Measurements from ENCODE around the gene VTN. TPM values are rescaled to one million over a fixed set of nuclear protein-coding genes. Genes with fewer than 3 reads are reported as not detected.

VTN gene
- not detected in 2 replicates for total RNA-seq (2014; rRNA removed; shearing (Covaris generic))

DNA sequence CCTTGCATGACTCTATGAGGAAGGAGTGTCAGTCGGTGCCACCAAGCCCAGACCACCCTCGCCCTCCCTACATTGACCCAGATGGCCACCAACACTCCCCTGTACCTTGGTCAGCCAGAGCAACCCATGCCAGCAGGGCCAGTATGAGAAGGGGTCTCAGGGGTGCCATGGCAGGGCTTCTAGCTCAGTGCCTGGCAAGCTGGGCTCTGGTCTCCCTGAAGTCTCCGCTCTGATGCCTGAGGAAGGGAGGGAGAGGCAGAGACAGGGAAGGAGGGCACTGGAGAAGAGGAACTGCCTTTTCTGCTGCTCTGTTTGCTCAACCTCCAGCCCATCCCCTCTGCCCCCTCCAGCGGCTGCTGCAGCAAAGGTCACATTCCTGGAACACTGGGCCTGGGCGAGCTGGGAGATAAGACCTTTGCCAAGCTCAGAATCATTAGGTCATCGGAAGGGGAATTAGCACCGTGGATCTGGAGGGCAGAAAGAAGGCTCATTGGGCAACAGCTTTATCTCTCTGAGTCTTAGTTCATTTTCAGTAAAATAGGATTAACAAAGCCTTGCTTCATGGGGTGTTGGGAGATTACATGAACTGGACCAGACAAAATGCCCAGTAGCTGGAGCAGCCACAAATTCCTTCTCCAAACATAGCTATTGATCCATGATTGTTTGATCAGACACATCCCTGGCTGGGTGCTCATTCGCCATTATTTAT is at the start of gene VTN:
TSS of gene VTN (minus strand) at position 273 of the 709 bp plus-strand sequence. CDS start at position 169, 104 bp downstream.
- DNase-seq (ENCODE audit: low spot score): no peak

DNA sequence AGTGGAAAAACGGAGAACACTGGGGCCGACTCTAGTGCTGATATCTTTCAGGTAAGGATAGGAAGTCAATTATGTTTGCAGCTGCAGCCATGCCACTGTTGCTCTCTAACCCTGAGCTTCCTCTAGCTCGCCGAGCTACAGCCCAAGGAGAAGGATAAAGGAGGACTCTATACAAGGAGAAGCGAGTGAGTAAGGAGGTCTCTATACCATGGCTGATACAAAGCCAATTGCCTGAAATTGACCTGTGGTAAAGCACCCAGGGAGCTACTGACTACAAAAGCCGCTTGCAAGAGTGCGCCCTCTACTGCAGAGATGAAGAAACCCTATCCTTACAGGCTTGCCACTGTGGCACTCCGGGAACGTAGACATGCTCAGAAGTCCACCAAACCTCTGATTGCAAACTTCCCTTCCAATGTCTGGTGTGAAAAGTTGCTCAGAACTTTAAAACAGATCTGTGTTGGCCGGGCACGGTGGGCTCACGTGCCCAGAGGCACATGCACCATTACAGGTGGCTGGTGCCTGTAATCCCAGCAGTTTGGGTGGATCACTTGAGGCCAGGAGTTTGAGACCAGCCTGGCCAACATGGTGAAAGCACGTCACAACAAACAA is 46.7 kb upstream of the VTN start:
- peak; percentile 59 for DNase-seq (ENCODE audit: low spot score)

DNA sequence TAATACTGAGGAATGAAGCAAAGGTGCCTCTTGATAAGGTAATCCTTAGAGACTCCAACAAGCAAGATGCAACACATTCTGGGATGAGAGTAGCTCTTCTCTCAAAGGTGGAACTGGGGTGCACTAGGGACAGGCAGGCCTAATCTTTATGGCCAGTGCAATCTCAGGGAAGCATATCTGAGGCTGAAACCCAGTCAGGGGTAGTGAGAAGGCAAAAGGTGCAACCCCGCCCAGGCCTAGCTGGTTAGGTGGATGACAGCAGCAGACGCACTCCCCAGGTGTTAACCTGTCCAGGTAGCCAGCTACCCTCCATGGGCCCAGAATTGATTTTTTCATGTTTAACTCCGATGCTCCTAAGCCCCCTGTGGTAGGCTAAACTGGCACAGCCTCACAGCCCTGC is 45.8 kb upstream of the VTN start:
- no peak for DNase-seq (ENCODE audit: low spot score)

GRCh38 chr17:28413804-28414203 is 43.7 kb upstream of the VTN start:
- DNase-seq (ENCODE audit: low spot score): peak; percentile 13

GRCh38 chr17:28412099-28412498 is 42.0 kb upstream of the VTN start:
- no peak for DNase-seq (ENCODE audit: low spot score)

DNA sequence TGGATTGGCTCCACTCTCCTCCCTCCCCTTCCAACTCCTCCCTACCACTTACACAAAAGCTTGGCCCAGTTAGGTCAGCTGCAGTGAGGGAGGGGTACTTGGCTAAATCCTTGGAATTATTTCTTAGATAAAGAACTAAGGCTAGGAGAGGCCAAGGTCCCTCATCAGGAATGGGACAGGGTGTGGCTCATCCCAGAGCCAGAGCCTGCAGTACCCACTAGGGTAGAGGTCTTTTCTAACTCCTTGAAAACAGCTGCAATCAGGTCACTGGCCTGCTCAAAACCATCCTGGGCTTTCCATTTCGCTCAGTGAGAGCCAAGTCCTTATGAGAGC is 37.8 kb upstream of the VTN start:
- no peak for DNase-seq (ENCODE audit: low spot score)

- no peak for DNase-seq (ENCODE audit: low spot score)
Observed at GRCh38 chr17:28407130-28407973, 37.2 kb upstream of the VTN start.

DNA sequence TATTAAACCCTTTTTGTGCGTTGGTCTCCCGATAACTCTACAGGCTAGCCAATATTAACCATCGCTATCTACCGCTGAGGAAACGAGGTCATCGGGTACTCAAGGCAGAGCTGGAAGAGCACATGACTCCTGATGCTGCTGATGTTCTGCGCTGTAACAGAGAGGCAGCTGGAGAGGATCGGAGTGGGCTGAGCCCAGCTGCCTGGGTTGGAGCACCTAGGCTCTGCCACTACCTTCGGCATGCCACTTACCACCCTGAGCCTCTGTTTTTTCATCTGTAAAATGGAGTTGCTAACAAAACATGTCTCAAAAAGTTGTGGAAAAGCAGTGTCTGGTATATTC is 36.3 kb upstream of the VTN start:
- DNase-seq (ENCODE audit: low spot score): no peak

DNA sequence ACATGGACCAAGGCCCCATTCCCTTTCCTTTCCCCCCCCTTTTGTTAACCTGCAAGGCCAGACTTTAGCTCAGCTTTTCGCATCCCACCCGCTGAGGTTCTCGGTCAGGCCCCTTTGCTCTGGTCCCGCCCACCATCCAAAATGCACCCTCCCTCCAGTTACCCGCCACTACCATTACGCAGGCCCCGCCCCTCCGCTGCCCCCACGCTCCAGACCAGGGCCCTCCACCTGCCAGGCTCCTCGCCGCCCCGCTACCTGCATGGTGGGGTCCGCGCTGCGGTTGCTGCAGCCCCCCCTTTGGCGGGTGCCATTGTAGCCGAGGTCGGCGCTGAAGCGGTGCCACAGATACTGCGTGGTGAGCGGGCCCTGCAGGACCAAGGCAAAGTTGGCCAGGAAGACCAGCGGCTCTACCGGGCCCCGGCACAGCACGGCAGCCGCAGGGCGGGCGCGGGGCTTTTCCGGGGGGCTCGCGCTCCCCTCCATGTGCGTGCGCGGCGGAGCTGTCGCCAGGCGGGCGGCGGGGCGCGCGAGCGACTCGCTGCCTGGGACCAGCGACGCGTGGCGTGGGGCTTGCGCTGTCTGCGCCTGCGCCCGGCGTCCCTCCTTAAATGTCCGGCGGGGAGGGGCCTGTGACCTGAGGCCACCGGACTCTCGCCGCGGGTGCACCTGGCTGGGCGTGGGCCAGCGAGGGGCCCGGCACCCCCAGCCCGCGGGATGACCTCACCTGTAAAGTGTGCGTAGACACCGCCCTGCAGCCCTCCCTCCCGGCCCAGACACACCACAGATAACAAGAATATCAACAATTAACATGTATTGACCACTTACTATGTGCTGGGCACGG is 35.7 kb upstream of the VTN start, which contains the start of gene SLC46A1:
TSS of gene SLC46A1 (minus strand) at position 581 of the 841 bp plus-strand sequence. CDS start at position 483, 98 bp downstream.
- peak; percentile 18 for DNase-seq (ENCODE audit: low spot score)

DNA sequence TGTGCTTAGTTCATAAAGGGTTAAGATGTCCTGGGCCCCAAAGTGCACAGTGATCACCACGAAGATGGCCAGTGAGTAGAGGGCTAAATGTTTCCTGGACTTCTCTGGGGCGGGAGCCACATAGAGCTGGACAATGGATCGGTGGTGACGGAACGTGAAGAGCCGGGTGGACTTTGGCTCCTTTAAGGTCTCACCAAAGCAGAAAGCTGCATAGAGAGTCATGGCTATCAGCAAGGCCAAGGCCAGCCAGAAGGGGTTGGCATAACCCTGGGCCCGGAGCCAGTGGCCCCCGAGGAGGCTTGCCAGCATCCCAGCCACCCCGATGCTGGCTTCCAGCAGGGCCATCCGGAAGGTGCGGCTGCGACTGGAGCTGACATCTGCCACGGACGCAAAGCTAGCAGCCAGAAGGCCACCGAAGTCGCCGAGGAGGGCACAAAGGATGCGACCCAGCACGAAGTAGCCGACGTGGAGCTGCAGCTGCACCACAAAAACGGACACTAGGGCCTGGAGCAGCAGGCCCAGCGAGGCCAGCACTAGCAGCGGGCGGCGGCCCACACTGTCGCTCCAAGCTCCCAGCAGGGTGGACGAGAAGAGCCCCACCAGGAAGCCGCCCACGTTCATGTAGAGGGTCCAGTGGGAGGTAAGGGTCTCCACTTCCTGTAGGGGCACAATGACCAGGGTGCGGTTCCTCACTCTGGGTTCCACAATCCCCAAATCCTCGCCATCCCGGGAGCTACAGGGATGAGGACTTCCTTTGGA is 34.9 kb upstream of the VTN start:
- no peak for DNase-seq (ENCODE audit: low spot score)

DNA sequence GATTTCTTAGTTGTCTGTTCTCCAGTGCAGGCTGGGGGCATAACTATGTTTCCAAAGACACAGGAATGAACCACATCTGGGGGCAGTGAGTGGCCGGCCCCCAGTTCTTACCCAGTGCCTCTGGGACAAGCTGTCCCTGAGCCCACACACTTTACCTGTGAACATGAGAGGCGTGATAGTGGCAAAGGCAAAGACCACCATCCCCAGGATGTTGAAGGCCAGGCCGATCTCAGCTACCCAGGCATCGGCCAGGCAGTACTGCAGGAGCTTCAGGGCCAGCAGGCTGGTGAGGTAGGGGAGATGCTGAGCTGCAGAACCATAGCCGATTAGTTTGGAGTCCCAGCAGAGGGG is 34.3 kb upstream of the VTN start:
- DNase-seq (ENCODE audit: low spot score): no peak

GRCh38 chr17:28404007-28404406 is 33.9 kb upstream of the VTN start:
- no peak for DNase-seq (ENCODE audit: low spot score)

- DNase-seq (ENCODE audit: low spot score): no peak
Observed at GRCh38 chr17:28402844-28403243, 32.7 kb upstream of the VTN start.

DNA sequence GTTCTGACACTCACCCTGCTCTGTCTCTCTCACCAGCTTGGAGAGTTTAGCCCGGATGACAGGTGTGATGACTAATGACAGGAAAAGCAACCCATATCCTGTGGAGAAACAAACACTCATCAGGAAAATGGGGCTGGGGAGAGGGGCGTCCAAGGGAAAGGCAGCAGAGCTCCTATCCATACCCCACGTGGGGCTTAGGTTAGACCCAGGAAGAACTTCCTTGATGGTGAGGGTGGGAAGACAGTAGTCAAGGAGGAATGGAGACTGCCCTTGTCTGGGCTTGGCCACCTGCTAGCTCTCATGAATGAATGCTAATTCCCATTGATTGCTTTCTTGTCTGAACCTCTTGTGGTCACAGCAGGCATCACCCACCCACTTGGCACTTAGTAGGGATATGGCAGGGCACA is 32.1 kb upstream of the VTN start:
- DNase-seq (ENCODE audit: low spot score): no peak

- no peak for DNase-seq (ENCODE audit: low spot score)
Observed at GRCh38 chr17:28399808-28400207, 29.7 kb upstream of the VTN start.

DNA sequence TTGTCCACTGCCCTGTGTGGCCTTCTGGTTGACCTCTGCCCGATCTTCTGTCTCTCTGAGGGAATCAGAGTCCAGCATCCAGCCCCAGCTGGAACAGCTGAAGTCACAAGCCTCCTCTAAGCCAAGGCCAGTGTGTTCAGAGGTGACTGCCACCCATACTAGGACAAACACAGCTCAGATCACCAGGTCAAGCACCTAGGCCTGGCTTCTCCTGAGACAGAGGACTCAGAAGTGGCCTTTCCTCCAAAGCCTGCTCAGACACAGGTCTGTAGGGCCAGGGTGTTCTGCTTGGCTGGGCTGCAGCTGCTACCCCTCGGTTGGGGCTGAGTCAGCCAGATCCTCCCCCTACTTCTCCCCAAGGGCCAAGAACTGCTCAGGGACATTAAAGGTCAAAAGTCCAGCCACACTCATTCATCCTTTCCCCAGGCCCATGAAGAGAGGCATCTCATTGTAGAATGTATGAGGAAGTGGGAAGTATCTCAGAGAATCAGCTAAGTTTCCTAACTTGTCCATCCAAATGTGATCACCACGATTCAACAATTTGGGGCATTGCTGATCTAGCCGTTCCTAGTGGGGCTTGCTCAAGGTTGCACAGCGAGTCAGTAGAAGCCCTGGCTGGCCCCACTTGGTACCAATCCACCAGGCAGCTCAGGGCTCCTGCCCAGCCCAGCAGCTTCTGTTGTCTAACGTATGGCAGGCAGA is 28.3 kb upstream of the VTN start:
- DNase-seq (ENCODE audit: low spot score): no peak

GRCh38 chr17:28397687-28398279 is 27.7 kb upstream of the VTN start:
- no peak for DNase-seq (ENCODE audit: low spot score)

DNA sequence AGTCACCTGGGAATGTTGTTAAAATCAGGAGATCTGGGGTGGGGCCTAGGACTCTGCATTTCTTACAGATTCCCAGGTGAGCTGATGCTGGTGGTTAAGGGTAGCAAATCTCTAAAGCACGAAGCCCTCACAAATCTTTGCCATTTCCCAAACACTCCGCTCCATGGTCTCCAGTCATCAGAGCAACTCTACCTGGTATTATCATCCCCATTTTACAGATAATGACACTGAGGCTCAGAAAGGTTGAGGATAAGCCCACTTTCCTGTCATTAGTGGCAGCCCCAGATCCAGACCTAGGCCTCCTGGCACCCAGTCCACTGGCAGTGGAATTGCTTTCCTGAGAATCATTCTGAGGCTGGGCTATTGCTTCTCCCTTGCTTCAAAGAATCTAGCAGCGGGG is 27.2 kb upstream of the VTN start:
- no peak for DNase-seq (ENCODE audit: low spot score)

DNA sequence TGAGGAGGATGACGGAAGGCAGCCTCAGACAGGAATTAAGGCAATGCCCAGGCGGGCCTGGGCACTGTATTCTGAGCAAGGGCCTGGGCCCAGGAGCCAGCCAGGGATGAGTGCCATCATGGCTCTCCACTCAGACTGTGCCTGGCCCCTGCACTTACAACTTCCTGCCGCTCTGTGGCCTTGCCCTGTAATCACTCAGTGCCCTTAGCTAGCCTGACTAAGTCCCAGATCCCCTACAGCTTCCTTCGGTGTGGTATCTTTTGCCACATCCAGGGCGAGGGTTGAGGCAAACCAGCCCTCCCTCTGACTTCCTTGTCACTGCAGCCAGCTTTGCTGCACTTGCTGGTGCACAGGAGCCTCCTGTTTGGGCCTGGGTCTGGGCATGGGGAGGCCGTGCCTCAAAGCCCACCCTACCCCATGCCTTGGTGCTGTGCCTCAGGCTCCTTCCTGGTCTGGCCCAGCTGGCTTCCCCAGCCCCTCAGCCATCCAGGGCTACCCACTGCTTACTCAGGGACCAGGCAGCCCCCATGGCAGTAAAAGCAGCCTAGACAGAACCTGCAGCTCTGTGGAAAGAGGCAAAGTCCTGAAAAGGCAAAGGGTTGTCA is 26.6 kb upstream of the VTN start:
- no peak for DNase-seq (ENCODE audit: low spot score)

- DNase-seq (ENCODE audit: low spot score): no peak
Observed at GRCh38 chr17:28395968-28396367, 25.9 kb upstream of the VTN start.

Data from HT-29 (cell line).